ENCODE data around the gene NTN1.

DNA sequence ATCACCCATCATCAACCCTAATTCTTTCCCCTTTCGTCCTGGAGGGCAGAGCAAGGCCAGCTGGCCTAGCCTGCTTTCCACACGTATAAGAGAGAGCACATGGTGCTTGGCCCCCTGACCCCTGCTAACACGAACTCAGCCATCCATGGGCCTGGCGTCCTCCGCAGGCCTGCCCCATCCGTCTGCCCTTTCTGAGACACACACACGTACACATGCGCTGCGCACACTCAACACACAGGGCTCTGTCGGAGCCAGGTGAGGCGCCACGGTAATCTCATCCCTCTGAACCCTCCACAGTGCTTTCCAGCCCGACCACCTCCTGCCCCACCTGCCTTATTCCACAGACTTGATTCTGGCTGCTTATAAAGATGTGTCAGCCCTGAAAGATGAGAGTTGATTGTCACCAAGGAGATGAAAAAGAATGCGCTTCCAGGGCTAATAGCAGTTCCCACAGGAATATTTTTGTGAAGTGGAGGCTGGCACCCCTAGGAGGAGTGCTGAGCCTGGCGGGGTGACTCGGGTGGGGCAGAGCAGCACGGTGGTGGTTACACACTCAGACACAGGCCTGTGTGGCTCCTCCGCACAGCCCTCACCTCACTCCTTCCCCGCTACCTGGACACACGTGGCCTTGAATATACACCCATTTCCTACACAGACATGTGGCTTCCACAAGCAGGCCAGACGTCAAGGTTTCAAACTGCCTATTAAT is 228.1 kb downstream of the NTN1 start:
- TF ChIP-seq, protein P1, sequence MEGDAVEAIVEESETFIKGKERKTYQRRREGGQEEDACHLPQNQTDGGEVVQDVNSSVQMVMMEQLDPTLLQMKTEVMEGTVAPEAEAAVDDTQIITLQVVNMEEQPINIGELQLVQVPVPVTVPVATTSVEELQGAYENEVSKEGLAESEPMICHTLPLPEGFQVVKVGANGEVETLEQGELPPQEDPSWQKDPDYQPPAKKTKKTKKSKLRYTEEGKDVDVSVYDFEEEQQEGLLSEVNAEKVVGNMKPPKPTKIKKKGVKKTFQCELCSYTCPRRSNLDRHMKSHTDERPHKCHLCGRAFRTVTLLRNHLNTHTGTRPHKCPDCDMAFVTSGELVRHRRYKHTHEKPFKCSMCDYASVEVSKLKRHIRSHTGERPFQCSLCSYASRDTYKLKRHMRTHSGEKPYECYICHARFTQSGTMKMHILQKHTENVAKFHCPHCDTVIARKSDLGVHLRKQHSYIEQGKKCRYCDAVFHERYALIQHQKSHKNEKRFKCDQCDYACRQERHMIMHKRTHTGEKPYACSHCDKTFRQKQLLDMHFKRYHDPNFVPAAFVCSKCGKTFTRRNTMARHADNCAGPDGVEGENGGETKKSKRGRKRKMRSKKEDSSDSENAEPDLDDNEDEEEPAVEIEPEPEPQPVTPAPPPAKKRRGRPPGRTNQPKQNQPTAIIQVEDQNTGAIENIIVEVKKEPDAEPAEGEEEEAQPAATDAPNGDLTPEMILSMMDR (IDR thresholded peaks at IDR 0.05; ENCODE audit: low read length): no peak
- no peak for TF ChIP-seq EZH2 (IDR thresholded peaks at IDR 0.05; ENCODE audit: borderline replicate concordance, low read length)

Measured in OCI-LY1 (cell line).